ENCODE measurements around the gene KREMEN2. TPM values are rescaled to one million over a fixed set of nuclear protein-coding genes. Genes with fewer than 3 reads are reported as not detected.
"Not testable (repeated sequence)": the region's sequence is repeated elsewhere in the genome, so short reads cannot be mapped to it uniquely, and the experiment has no call there.

KREMEN2 gene
- total and polyA plus RNA-seq, 4 donors, result not detected

DNA sequence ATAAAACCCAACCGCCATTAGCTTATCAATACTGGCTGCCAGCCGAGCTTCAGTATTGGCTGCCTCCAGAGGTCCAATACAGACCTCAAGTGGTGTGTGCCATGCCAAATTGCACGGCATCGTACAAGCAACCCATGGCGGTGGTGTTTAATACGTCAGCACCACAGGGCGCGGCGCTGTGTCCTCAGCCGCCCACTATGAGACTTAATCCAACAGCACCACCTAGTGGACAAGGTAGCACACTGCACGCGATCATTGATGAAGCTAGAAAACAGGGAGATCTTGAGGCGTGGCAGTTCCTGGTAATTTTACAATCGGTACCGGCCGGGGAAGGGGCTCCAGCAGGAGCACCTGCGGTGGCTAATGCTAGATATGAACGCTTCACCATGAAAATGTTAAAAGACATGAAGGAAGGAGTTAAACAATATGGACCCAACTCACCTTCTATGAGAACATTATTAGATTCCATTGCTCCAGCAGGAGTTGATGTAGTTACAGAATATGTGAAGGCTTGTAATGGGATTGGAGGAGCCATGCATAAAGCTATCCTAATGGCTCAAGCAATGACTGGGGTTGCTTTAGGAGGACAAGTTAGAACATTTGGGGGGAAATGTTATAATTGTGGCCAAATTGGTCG is 36.9 kb upstream of the KREMEN2 start:
- Histone ChIP-seq H3K9me3 (ENCODE audit: control insufficient read depth, low read length) (no peaks in the 10 kb centered on the region), H3K4me3 (ENCODE audit: low read length in 2 of 2) (no peak overlapping the region), H3K36me3 (ENCODE audit: control insufficient read depth in 1 of 2, insufficient read depth in 2 of 2, low read length in 1 of 2) (peaks cover 0 to 7% of the 10 kb centered on the region in 2 donors), H3K27ac (ENCODE audit: low read depth in 1 of 2, low read length in 2 of 2) (no peak overlapping the region), H3K4me1 (ENCODE audit: control insufficient read depth in 1 of 2, insufficient read depth in 2 of 2, low read length in 2 of 2) (no peaks in the 10 kb centered on the region), H3K27me3 (ENCODE audit: control insufficient read depth in 1 of 2, insufficient read depth in 2 of 2, low read length in 1 of 2) (no peaks in the 10 kb centered on the region)
- WGBS, 2 donors, result 7% methylated on average over 19 of the region's 19 CpGs
- intact Hi-C loops (cut with DNase I), result loop anchor here in 1 of 2 donors (2.0 kb wide), 1 partner anchor 58 kb away; no protein-coding TSS in a partner anchor
- peak; percentile 91 to 94 for DNase-seq
- ATAC-seq (ENCODE audit: low FRiP score), result peak; percentile 93

DNA sequence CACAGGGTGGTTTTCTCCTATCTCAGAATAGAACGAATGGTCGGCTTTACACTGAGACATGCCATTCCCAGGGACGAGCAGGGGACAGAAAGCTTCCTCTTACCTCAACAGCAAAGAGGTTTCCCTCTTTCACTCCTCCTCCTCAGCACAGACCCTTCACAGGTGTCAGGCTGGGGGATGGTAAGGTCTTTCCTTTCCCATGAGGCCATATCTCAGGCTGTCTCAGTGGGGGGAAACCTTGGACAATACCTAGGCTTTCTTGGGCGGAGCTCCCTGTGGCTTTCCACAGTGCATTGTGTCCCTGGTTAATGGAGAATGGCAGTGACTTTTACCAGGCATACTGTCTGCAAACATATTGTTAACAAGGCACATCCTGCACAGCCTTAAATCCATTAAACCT is 35.9 kb upstream of the KREMEN2 start:
- H3K27ac ChIP-seq (ENCODE audit: low read depth in 1 of 2, low read length in 2 of 2); H3K4me1 ChIP-seq (ENCODE audit: control insufficient read depth in 1 of 2, insufficient read depth in 2 of 2, low read length in 2 of 2); intact Hi-C loops (cut with DNase I); ATAC-seq (ENCODE audit: low FRiP score); DNase-seq; H3K4me3 ChIP-seq (ENCODE audit: low read length in 2 of 2); H3K36me3 ChIP-seq (ENCODE audit: control insufficient read depth in 1 of 2, insufficient read depth in 2 of 2, low read length in 1 of 2); H3K9me3 ChIP-seq (ENCODE audit: control insufficient read depth, low read length); H3K27me3 ChIP-seq (ENCODE audit: control insufficient read depth in 1 of 2, insufficient read depth in 2 of 2, low read length in 1 of 2): not testable (repeated sequence)
- WGBS, 2 donors, result 82 to 88% methylated on average over 4 of the region's 4 CpGs

DNA sequence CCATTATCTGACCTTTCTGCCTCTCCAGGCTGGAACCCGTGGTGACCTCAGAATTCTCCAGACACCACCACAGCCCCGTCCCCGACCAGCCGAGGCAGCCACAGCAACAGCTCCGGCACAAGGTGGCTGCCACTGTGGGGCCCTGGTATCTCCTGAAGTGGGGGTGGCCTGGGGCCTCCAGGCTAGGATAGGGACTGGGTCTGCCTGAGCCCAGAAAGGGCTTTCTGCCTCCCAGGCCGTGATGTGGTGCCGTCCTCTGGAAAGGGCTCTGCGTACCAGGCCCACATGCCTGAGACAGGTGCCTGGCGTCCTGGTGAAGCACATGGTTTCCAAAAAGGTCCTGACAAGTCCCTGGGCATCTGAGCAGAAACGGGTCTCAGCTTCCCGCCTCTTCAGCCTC is 35.3 kb upstream of the KREMEN2 start:
- intact Hi-C loops (cut with DNase I), result no loop called here
- no peak overlapping the region for H3K4me3 ChIP-seq (ENCODE audit: low read length in 2 of 2)
- H3K9me3 ChIP-seq (ENCODE audit: control insufficient read depth, low read length), result no peaks in the 10 kb centered on the region
- DNase-seq (no peak), ATAC-seq (ENCODE audit: low FRiP score) (no peak)
- peaks cover 0 to 4% of the 10 kb centered on the region in 2 donors for H3K36me3 ChIP-seq (ENCODE audit: control insufficient read depth in 1 of 2, insufficient read depth in 2 of 2, low read length in 1 of 2)
- no peaks in the 10 kb centered on the region for H3K4me1 ChIP-seq (ENCODE audit: control insufficient read depth in 1 of 2, insufficient read depth in 2 of 2, low read length in 2 of 2)
- H3K27me3 ChIP-seq (ENCODE audit: control insufficient read depth in 1 of 2, insufficient read depth in 2 of 2, low read length in 1 of 2), result no peaks in the 10 kb centered on the region
- 86 to 87% methylated on average over 11 of the region's 11 CpGs for WGBS, 2 donors
- no peak overlapping the region for H3K27ac ChIP-seq (ENCODE audit: low read depth in 1 of 2, low read length in 2 of 2)

DNA sequence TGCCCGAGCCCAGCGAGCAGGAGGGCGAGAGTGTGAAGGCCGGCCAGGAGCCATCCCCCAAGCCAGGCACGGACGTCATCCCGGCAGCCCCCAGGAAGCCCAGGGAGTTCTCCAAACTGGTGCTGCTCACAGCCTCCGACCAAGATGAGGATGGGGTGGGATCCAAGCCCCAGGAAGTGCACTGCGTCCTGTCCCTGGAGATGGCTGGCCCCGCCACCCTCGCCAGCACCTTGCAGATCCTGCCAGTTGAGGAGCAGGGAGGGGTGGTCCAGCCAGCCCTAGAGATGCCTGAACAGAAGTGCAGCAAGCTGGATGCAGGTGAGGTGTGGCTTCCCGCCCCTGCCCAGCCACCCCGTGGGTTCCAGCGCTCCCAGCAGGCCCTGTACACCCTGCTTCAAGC is 34.4 kb upstream of the KREMEN2 start:
- no peaks in the 10 kb centered on the region for H3K27me3 ChIP-seq (ENCODE audit: control insufficient read depth in 1 of 2, insufficient read depth in 2 of 2, low read length in 1 of 2)
- no peaks in the 10 kb centered on the region for H3K4me1 ChIP-seq (ENCODE audit: control insufficient read depth in 1 of 2, insufficient read depth in 2 of 2, low read length in 2 of 2)
- intact Hi-C loops (cut with DNase I), result no loop called here
- H3K36me3 ChIP-seq (ENCODE audit: control insufficient read depth in 1 of 2, insufficient read depth in 2 of 2, low read length in 1 of 2), result peaks cover 0 to 4% of the 10 kb centered on the region in 2 donors
- H3K27ac ChIP-seq (ENCODE audit: low read depth in 1 of 2, low read length in 2 of 2), result no peak overlapping the region
- H3K4me3 ChIP-seq (ENCODE audit: low read length in 2 of 2), result no peak overlapping the region
- H3K9me3 ChIP-seq (ENCODE audit: control insufficient read depth, low read length), result no peaks in the 10 kb centered on the region
- DNase-seq (no peak), ATAC-seq (ENCODE audit: low FRiP score) (no peak)
- 85 to 91% methylated on average over 14 of the region's 14 CpGs for WGBS, 2 donors

DNA sequence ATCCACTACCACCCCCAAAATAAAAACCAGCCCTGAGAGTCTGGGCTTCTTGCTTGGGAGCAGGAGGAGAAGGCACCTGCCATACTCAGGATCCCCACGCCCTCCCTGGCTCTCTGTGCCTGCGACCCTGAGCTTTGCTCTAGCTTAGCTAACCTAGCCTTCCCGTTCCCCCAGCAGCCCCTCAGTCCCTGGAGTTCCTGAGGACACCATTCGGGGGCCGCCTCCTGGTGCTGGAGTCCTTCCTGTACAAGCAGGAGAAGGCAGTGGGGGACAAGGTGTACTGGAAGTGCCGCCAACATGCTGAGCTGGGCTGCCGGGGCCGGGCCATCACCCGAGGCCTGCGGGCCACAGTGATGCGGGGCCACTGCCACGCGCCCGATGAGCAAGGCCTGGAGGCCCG is 33.8 kb upstream of the KREMEN2 start:
- Histone ChIP-seq H3K27me3 (ENCODE audit: control insufficient read depth in 1 of 2, insufficient read depth in 2 of 2, low read length in 1 of 2) (no peaks in the 10 kb centered on the region), H3K27ac (ENCODE audit: low read depth in 1 of 2, low read length in 2 of 2) (no peak overlapping the region), H3K36me3 (ENCODE audit: control insufficient read depth in 1 of 2, insufficient read depth in 2 of 2, low read length in 1 of 2) (peaks cover 0 to 4% of the 10 kb centered on the region in 2 donors), H3K9me3 (ENCODE audit: control insufficient read depth, low read length) (no peaks in the 10 kb centered on the region), H3K4me3 (ENCODE audit: low read length in 2 of 2) (no peak overlapping the region), H3K4me1 (ENCODE audit: control insufficient read depth in 1 of 2, insufficient read depth in 2 of 2, low read length in 2 of 2) (no peaks in the 10 kb centered on the region)
- WGBS, 2 donors, result 91 to 93% methylated on average over 15 of the region's 15 CpGs
- DNase-seq, result no peak
- intact Hi-C loops (cut with DNase I), result no loop called here
- ATAC-seq (ENCODE audit: low FRiP score), result no peak

DNA sequence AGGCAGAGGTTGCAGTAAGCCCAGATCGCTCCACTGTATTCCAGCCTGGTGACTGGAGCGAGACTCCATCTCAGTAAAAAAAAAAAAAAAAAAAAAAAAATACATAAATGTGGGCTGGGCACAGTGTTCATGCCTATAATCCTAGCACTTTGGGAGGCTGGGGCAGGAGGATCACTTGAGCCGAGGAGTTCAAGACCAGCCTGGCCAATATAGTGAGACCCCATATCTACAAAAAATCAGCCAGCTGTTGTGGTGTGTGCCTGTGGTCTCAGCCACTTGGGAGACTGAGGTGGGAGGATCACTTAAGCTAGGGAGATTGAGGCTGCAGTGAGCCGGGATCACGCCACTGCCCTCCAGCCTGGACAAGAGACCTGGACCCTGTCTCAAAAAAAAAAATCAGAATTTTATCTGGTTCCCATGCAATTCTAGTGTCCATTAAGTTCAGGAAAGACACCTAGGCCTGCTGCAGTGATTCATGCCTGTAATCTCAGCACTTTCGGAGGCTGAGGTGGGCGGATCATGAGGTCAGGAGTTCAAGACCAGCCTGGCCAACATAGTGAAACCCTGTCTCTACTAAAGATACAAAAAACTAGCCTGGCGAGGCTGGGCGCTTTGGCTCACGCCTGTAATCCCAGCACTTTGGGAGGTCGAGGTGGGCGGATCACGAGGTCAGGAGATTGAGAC is 32.7 kb upstream of the KREMEN2 start:
- H3K36me3 ChIP-seq (ENCODE audit: control insufficient read depth in 1 of 2, insufficient read depth in 2 of 2, low read length in 1 of 2); intact Hi-C loops (cut with DNase I): not testable (repeated sequence)

DNA sequence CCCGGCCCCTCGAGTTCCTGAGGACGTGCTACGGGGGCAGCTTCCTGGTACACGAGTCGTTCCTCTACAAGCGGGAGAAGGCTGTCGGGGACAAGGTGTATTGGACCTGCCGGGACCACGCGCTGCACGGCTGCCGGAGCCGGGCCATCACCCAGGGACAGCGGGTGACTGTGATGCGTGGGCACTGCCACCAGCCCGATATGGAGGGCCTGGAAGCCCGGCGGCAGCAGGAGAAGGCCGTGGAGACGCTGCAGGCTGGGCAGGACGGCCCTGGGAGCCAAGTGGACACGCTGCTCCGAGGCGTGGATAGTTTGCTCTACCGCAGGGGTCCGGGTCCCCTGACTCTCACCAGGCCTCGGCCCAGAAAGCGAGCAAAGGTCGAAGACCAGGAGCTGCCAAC is 30.9 kb upstream of the KREMEN2 start:
- no peak for ATAC-seq (ENCODE audit: low FRiP score)
- peaks cover 3 to 7% of the 10 kb centered on the region in 2 donors for H3K36me3 ChIP-seq (ENCODE audit: control insufficient read depth in 1 of 2, insufficient read depth in 2 of 2, low read length in 1 of 2)
- intact Hi-C loops (cut with DNase I), result no loop called here

More for the DNA sequence above, 32.7 kb upstream of the KREMEN2 start:
- 91 to 92% methylated on average over 13 of the region's 13 CpGs for WGBS, 2 donors
- not testable (repeated sequence) for ATAC-seq (ENCODE audit: low FRiP score); DNase-seq; H3K27ac ChIP-seq (ENCODE audit: low read depth in 1 of 2, low read length in 2 of 2); H3K27me3 ChIP-seq (ENCODE audit: control insufficient read depth in 1 of 2, insufficient read depth in 2 of 2, low read length in 1 of 2); H3K9me3 ChIP-seq (ENCODE audit: control insufficient read depth, low read length); H3K4me1 ChIP-seq (ENCODE audit: control insufficient read depth in 1 of 2, insufficient read depth in 2 of 2, low read length in 2 of 2); H3K4me3 ChIP-seq (ENCODE audit: low read length in 2 of 2)

DNA sequence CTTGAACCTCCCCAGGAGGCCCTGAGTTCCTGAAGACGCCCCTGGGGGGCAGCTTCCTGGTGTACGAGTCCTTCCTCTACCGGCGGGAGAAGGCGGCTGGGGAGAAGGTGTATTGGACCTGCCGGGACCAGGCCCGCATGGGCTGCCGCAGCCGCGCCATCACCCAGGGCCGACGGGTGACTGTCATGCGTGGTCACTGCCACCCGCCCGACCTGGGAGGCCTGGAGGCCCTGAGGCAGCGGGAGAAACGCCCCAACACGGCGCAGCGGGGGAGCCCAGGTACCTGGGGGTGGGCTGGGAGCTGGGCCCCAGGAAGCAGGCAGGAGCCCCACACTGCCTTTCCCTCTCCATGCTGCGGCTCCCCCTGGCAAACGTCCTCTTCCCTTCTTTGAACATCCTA is 30.4 kb upstream of the KREMEN2 start:
- peaks cover 3 to 9% of the 10 kb centered on the region in 2 donors for H3K36me3 ChIP-seq (ENCODE audit: control insufficient read depth in 1 of 2, insufficient read depth in 2 of 2, low read length in 1 of 2)
- DNase-seq (no peak), ATAC-seq (ENCODE audit: low FRiP score) (no peak)
- H3K27ac ChIP-seq (ENCODE audit: low read depth in 1 of 2, low read length in 2 of 2), result no peak overlapping the region
- no peaks in the 10 kb centered on the region for H3K9me3 ChIP-seq (ENCODE audit: control insufficient read depth, low read length)
- H3K4me3 ChIP-seq (ENCODE audit: low read length in 2 of 2), result no peak overlapping the region
- 88 to 92% methylated on average over 19 to 22 of the region's 22 CpGs for WGBS, 2 donors
- H3K4me1 ChIP-seq (ENCODE audit: control insufficient read depth in 1 of 2, insufficient read depth in 2 of 2, low read length in 2 of 2), result no peaks in the 10 kb centered on the region
- intact Hi-C loops (cut with DNase I), result no loop called here
- H3K27me3 ChIP-seq (ENCODE audit: control insufficient read depth in 1 of 2, insufficient read depth in 2 of 2, low read length in 1 of 2), result no peaks in the 10 kb centered on the region

More for the DNA sequence above, 30.9 kb upstream of the KREMEN2 start:
- Histone ChIP-seq H3K4me3 (ENCODE audit: low read length in 2 of 2) (no peak overlapping the region), H3K27ac (ENCODE audit: low read depth in 1 of 2, low read length in 2 of 2) (no peak overlapping the region), H3K27me3 (ENCODE audit: control insufficient read depth in 1 of 2, insufficient read depth in 2 of 2, low read length in 1 of 2) (no peaks in the 10 kb centered on the region), H3K4me1 (ENCODE audit: control insufficient read depth in 1 of 2, insufficient read depth in 2 of 2, low read length in 2 of 2) (no peaks in the 10 kb centered on the region), H3K9me3 (ENCODE audit: control insufficient read depth, low read length) (no peaks in the 10 kb centered on the region)
- WGBS, 2 donors, result 92% methylated on average over 29 to 30 of the region's 30 CpGs
- DNase-seq, result no peak

DNA sequence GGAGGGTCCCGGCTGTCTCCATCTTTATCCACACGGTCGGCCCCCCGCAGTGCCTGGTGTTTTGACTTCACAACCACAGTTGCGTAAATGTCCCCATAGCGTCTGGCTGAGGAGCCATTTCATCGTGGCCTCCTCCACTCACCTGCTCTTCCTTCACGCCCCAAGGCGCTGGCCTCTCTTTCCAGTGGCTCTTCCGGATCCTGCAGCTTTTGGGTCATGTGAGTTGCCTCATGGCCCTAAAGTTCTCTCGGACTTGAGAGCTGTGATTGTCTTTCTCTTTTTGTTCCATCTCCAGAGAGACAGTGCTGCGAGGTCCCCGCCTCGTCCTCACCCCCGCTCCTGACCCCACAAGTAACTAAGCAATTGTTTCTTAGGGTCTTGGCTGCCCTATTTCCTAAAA is 29.6 kb upstream of the KREMEN2 start:
- Histone ChIP-seq H3K9me3 (ENCODE audit: control insufficient read depth, low read length) (no peaks in the 10 kb centered on the region), H3K4me3 (ENCODE audit: low read length in 2 of 2) (no peak overlapping the region), H3K4me1 (ENCODE audit: control insufficient read depth in 1 of 2, insufficient read depth in 2 of 2, low read length in 2 of 2) (no peaks in the 10 kb centered on the region), H3K36me3 (ENCODE audit: control insufficient read depth in 1 of 2, insufficient read depth in 2 of 2, low read length in 1 of 2) (peaks cover 3 to 9% of the 10 kb centered on the region in 2 donors), H3K27me3 (ENCODE audit: control insufficient read depth in 1 of 2, insufficient read depth in 2 of 2, low read length in 1 of 2) (no peaks in the 10 kb centered on the region), H3K27ac (ENCODE audit: low read depth in 1 of 2, low read length in 2 of 2) (no peak overlapping the region)
- WGBS, 2 donors, result 82 to 88% methylated on average over 15 of the region's 15 CpGs
- intact Hi-C loops (cut with DNase I), result no loop called here
- ATAC-seq (ENCODE audit: low FRiP score), result no peak
- no peak for DNase-seq

Data from aorta (tissue), 5 donors.